CD4-positive, alpha-beta memory T cell (primary cell): ENCODE results near the gene SOX5. TPM values are rescaled to one million over a fixed set of nuclear protein-coding genes. Genes with fewer than 3 reads are reported as not detected.

Experiments used
- CTCF ChIA-PET: fragments of 350-600 bp; sonication (Branson Sonifier 250); formaldehyde crosslinking; loops from one replicate; lab custom pipeline; 2021; ENCODE audit warnings: inconsistent platforms; ENCODE audit not compliant: partially characterized antibody; lab: Charles Lee
- POLR2A ChIA-PET: fragments of 350-600 bp; sonication (Branson Sonifier 250); formaldehyde crosslinking; loops from one replicate; lab custom pipeline; 2021; ENCODE audit not compliant: partially characterized antibody; lab: Charles Lee
- DNase-seq, 5 donors: peaks; one replicate each; pipeline versions ENCODE4 v3.0.0 to v3.0.0-alpha.2; 2020 to 2022; ENCODE audit warnings: mixed read lengths in 1 of 5
- H3K27ac ChIP-seq: one replicate; pipeline ENCODE4 v1.7.0; 2013; ENCODE audit warnings: low read depth, low read length
- H3K27me3 ChIP-seq: 2 replicates; pipeline ENCODE4 v1.7.0; 2013; ENCODE audit warnings: mild to moderate bottlenecking, low read length, moderate library complexity; ENCODE audit not compliant: insufficient read depth
- H3K36me3 ChIP-seq: 2 replicates; pipeline ENCODE4 v1.7.0; 2013; ENCODE audit warnings: mild to moderate bottlenecking, low read length, moderate library complexity; ENCODE audit not compliant: insufficient read depth
- H3K4me1 ChIP-seq: 2 replicates; pipeline ENCODE4 v1.7.0; 2013; ENCODE audit warnings: mild to moderate bottlenecking, low read length, moderate library complexity; ENCODE audit not compliant: insufficient read depth
- H3K4me3 ChIP-seq, 2 donors: one replicate each; pipeline ENCODE4 v1.7.0; 2013; ENCODE audit warnings: low read length in 2 of 2, mild to moderate bottlenecking in 1 of 2
- H3K9me3 ChIP-seq, 2 donors: one replicate each; pipeline ENCODE4 v1.7.0; 2013; ENCODE audit warnings: low read length in 2 of 2, control low read depth in 1 of 2; ENCODE audit not compliant: control insufficient read depth in 1 of 2
- H3K27ac Mint-ChIP-seq, 7 donors: one replicate each; pipeline ENCODE4 v1.8.0; 2020 to 2021; ENCODE audit warnings: mixed read lengths in 7 of 7, mild to moderate bottlenecking in 6 of 7, inconsistent platforms in 3 of 7, moderate library complexity in 3 of 7
- H3K27me3 Mint-ChIP-seq, 2 donors: one replicate each; pipeline ENCODE4 v1.8.0; 2020 to 2021; ENCODE audit warnings: mixed read lengths in 2 of 2
- H3K36me3 Mint-ChIP-seq, 2 donors: one replicate each; pipeline ENCODE4 v1.8.0; 2020 to 2021; ENCODE audit warnings: mixed read lengths in 2 of 2, inconsistent platforms in 1 of 2, mild to moderate bottlenecking in 1 of 2
- H3K4me1 Mint-ChIP-seq, 4 donors: one replicate each; pipeline ENCODE4 v1.8.0; 2020 to 2021; ENCODE audit warnings: mixed read lengths in 4 of 4, mild to moderate bottlenecking in 1 of 4
- H3K4me3 Mint-ChIP-seq, 8 donors: one replicate each; pipeline ENCODE4 v1.8.0; 2020 to 2021; ENCODE audit warnings: mixed read lengths in 8 of 8, mild to moderate bottlenecking in 7 of 8, moderate library complexity in 6 of 8, inconsistent platforms in 3 of 8
- H3K9me3 Mint-ChIP-seq, 8 donors: one replicate each; pipeline ENCODE4 v1.8.0; 2020 to 2021; ENCODE audit warnings: mixed read lengths in 8 of 8, mild to moderate bottlenecking in 5 of 8, inconsistent platforms in 3 of 8, moderate library complexity in 1 of 8
- intact Hi-C: fragments of 100-400 bp; cut with micrococcal nuclease; formaldehyde crosslinking; loops from one replicate; pipeline ENCODE4 v1.15.1; 2023
- polyA plus RNA-seq, 2 donors: library from polyadenylated mRNA; unstranded; fragments of 300-500 nt; fragmentation: Illumina TruSeq; gene quantifications; one replicate each; pipeline ENCODE4 v1.2.3, GENCODE V29; 2021
- total RNA-seq, 2 experiments: library from RNA; stranded (reverse); gene quantifications; one replicate each; pipeline ENCODE4 v1.2.3, GENCODE V29; 2021

SOX5 gene
- total and polyA plus RNA-seq, 4 experiments from 2014 or later = 0.29 TPM; not detected in 3

DNA sequence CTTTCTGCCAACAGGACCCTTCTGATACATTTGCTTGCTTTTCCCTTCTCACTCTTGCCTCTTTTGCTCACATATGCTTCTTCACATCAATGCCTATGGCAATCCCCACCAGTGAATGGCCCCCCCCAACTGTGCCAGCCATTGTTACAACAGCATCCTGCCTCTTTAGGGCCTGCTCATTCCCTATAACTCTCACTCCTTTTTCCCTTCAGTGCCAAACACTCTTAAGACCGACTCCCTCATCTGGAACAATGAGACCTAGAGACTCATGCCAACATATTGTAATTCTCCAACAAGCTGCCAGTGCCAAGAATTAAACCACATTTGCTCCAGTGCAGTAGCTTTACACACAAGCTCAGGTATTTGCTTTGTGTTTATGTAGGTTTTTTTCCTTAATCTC lies 189.0 kb downstream of the SOX5 start:
- H3K9me3 Mint-ChIP-seq = peaks cover 0 to 4% (median 0%) of the 10 kb centered on the region in 8 donors
- Histone ChIP-seq H3K4me3 (no peak overlapping the region), H3K9me3 (no peaks in the 10 kb centered on the region), H3K36me3 (no peaks in the 10 kb centered on the region), H3K4me1 (no peaks in the 10 kb centered on the region), H3K27me3 (no peaks in the 10 kb centered on the region), H3K27ac (no peak overlapping the region)
- no peak overlapping the region for H3K27ac Mint-ChIP-seq
- intact Hi-C loops = no loop called here
- no peak for DNase-seq
- no peak overlapping the region for H3K4me3 Mint-ChIP-seq
- H3K27me3 Mint-ChIP-seq = no peaks in the 10 kb centered on the region
- no peaks in the 10 kb centered on the region for H3K36me3 Mint-ChIP-seq
- H3K4me1 Mint-ChIP-seq = no peaks in the 10 kb centered on the region
- ChIA-PET POLR2A (no interaction called here), CTCF (no interaction called here)

- intact Hi-C loops = no loop called here
- no peaks in the 10 kb centered on the region for H3K4me1 Mint-ChIP-seq
- CTCF ChIA-PET = no interaction called here
These were observed 190.9 kb downstream of the SOX5 start for GRCh38 chr12:23758608-23759007.

DNA sequence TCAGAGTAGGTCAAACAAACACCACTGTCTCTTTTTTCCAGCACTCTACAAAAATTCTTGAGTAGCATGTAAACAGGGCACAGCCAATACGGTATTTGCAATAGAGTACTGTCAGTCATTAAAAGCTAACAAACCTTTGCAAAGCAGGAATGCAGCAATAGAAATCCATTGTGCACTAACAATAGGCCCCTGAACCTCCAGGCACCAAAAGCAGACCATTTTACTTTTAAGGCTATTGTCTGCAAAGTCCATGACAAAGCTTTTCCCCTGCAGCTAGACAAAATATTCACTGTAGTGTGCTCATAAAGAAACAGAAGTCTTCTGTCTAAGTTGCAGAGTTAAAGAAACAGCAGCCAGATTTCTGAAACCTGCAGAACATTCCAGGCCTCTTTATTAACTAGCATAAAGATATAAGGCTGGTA lies 191.9 kb downstream of the SOX5 start:
- H3K4me1 Mint-ChIP-seq = no peaks in the 10 kb centered on the region

More at GRCh38 chr12:23758608-23759007, 190.9 kb downstream of the SOX5 start:
- no peaks in the 10 kb centered on the region for H3K36me3 Mint-ChIP-seq
- DNase-seq = no peak
- peaks cover 0 to 2% (median 0%) of the 10 kb centered on the region in 8 donors for H3K9me3 Mint-ChIP-seq
- POLR2A ChIA-PET = no interaction called here
- H3K27ac Mint-ChIP-seq = no peak overlapping the region
- H3K4me3 Mint-ChIP-seq = no peak overlapping the region
- Histone ChIP-seq H3K36me3 (no peaks in the 10 kb centered on the region), H3K27ac (no peak overlapping the region), H3K4me3 (no peak overlapping the region), H3K27me3 (no peaks in the 10 kb centered on the region), H3K4me1 (no peaks in the 10 kb centered on the region), H3K9me3 (no peaks in the 10 kb centered on the region)
- no peaks in the 10 kb centered on the region for H3K27me3 Mint-ChIP-seq

GRCh38 chr12:23756416-23756815 lies 193.1 kb downstream of the SOX5 start:
- no peaks in the 10 kb centered on the region for H3K27me3 ChIP-seq
- POLR2A ChIA-PET = no interaction called here
- H3K27me3 Mint-ChIP-seq = no peaks in the 10 kb centered on the region
- CTCF ChIA-PET = no interaction called here
- H3K27ac ChIP-seq = no peak overlapping the region
- no peaks in the 10 kb centered on the region for H3K36me3 Mint-ChIP-seq
- intact Hi-C loops = no loop called here
- DNase-seq = no peak
- H3K9me3 Mint-ChIP-seq = peaks cover 0 to 2% (median 0%) of the 10 kb centered on the region in 8 donors
- no peaks in the 10 kb centered on the region for H3K4me1 ChIP-seq
- H3K4me3 ChIP-seq = no peak overlapping the region
- H3K27ac Mint-ChIP-seq = no peak overlapping the region
- no peaks in the 10 kb centered on the region for H3K36me3 ChIP-seq
- no peak overlapping the region for H3K4me3 Mint-ChIP-seq
- H3K9me3 ChIP-seq = no peaks in the 10 kb centered on the region
- H3K4me1 Mint-ChIP-seq = no peaks in the 10 kb centered on the region

More for the DNA sequence above, 191.9 kb downstream of the SOX5 start:
- ChIA-PET POLR2A (no interaction called here), CTCF (no interaction called here)
- intact Hi-C loops = no loop called here
- Mint-ChIP-seq H3K27me3 (no peaks in the 10 kb centered on the region), H3K4me3 (no peak overlapping the region), H3K36me3 (no peaks in the 10 kb centered on the region), H3K27ac (no peak overlapping the region), H3K9me3 (peaks cover 0 to 2% (median 0%) of the 10 kb centered on the region in 8 donors)
- Histone ChIP-seq H3K4me1 (no peaks in the 10 kb centered on the region), H3K36me3 (no peaks in the 10 kb centered on the region), H3K4me3 (no peak overlapping the region), H3K27ac (no peak overlapping the region), H3K27me3 (no peaks in the 10 kb centered on the region), H3K9me3 (no peaks in the 10 kb centered on the region)
- DNase-seq = no peak

GRCh38 chr12:23753628-23754365 lies 195.7 kb downstream of the SOX5 start:
- H3K27me3 ChIP-seq = no peaks in the 10 kb centered on the region
- Mint-ChIP-seq H3K9me3 (peaks cover 0 to 4% (median 0%) of the 10 kb centered on the region in 8 donors), H3K4me1 (no peaks in the 10 kb centered on the region), H3K36me3 (no peaks in the 10 kb centered on the region), H3K27me3 (no peaks in the 10 kb centered on the region), H3K4me3 (no peak overlapping the region), H3K27ac (no peak overlapping the region)
- no peak overlapping the region for H3K27ac ChIP-seq
- ChIA-PET CTCF (no interaction called here), POLR2A (no interaction called here)
- DNase-seq = no peak
- H3K9me3 ChIP-seq = no peaks in the 10 kb centered on the region
- no peak overlapping the region for H3K4me3 ChIP-seq
- H3K4me1 ChIP-seq = no peaks in the 10 kb centered on the region
- intact Hi-C loops = no loop called here
- H3K36me3 ChIP-seq = no peaks in the 10 kb centered on the region

GRCh38 chr12:23752245-23752644 lies 197.2 kb downstream of the SOX5 start:
- Mint-ChIP-seq H3K4me3 (no peak overlapping the region), H3K4me1 (no peaks in the 10 kb centered on the region), H3K9me3 (peaks cover 0 to 4% (median 0%) of the 10 kb centered on the region in 8 donors), H3K27ac (no peak overlapping the region), H3K27me3 (no peaks in the 10 kb centered on the region), H3K36me3 (no peaks in the 10 kb centered on the region)
- Histone ChIP-seq H3K36me3 (no peaks in the 10 kb centered on the region), H3K9me3 (no peaks in the 10 kb centered on the region), H3K4me3 (no peak overlapping the region), H3K27me3 (no peaks in the 10 kb centered on the region), H3K4me1 (no peaks in the 10 kb centered on the region), H3K27ac (no peak overlapping the region)
- intact Hi-C loops = no loop called here
- POLR2A ChIA-PET = no interaction called here
- no peak for DNase-seq
- CTCF ChIA-PET = no interaction called here

DNA sequence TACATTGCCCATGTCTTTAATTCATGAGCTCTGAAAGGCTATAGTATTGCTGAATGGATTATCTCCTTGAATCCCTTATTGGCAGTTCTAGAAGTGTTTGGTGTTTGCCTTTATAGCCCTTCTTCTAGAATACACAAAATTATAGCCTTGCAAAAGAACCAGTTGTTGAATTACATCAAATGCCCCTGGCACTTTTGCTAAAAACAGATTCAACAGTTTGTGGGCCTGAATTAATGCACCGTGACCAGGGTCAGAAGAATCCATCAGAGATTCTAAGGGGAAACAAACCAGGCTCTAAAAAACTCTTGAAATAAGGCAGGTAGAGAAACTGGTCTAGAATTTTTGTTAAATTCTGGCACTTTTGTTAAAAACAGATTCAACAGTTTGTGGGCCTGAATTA lies 197.8 kb downstream of the SOX5 start:
- Histone ChIP-seq H3K4me1 (no peaks in the 10 kb centered on the region), H3K27ac (no peak overlapping the region), H3K9me3 (no peaks in the 10 kb centered on the region), H3K36me3 (no peaks in the 10 kb centered on the region), H3K4me3 (no peak overlapping the region), H3K27me3 (no peaks in the 10 kb centered on the region)
- ChIA-PET POLR2A (no interaction called here), CTCF (no interaction called here)
- Mint-ChIP-seq H3K9me3 (peaks cover 0 to 8% (median 0%) of the 10 kb centered on the region in 8 donors), H3K36me3 (no peaks in the 10 kb centered on the region), H3K27me3 (no peaks in the 10 kb centered on the region), H3K4me1 (no peaks in the 10 kb centered on the region), H3K27ac (no peak overlapping the region), H3K4me3 (no peak overlapping the region)
- intact Hi-C loops = no loop called here
- DNase-seq = no peak
